Stimulated activated CD8-positive, alpha-beta memory T cell treated with anti-CD3 and anti-CD28 coated beads, Interleukin-2, amount 100 ng/mL, for 1 hour (primary cell): ENCODE data around the gene ASB10.

ENCODE experiments used
- DNase-seq, 2 donors: peaks; one replicate each; pipeline ENCODE4 v3.0.0-alpha.2; 2020; ENCODE audit warnings: low read depth in 2 of 2

Gene ASB10

GRCh38 chr7:151210087-151210854 is 23.2 kb upstream of the ASB10 start, which contains the start of gene H2BK1:
Gene H2BK1, minus strand, starts transcription at chr7:151210488. Its CDS starts 170 bp downstream, at chr7:151210318.
- no peak for DNase-seq

GRCh38 chr7:151209588-151209987 is 22.5 kb upstream of the ASB10 start:
- DNase-seq: no peak

DNA sequence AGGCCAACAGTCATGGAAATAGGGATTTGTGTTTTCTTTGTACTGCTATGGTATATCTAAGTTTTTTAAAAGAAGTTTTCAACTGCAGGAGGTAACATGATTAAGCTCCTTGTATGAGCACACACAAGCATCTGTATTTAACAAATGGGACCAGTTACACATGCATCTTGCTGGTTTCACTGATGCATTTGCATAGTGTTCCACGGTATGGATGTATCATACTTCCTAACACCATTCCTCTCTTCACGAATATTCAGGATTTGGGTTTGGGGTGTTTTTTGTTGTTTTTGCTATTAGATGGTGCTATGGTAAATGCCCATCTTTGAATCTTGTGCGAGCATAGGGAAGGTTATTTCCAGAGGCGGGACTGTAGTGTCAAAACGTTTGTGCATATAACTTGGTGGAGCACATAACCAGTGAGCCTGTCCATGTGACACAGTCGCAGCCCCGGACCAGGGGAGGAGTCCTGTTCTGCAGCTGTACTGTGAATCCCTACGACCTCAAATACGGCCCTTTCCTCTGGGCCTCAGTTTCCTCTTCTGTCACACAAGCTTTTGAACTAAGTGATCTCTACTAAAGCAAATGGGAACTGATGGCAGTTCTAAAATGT is 21.3 kb upstream of the ASB10 start:
- DNase-seq: no peak

GRCh38 chr7:151207804-151208203 is 20.8 kb upstream of the ASB10 start:
- DNase-seq: no peak

DNA sequence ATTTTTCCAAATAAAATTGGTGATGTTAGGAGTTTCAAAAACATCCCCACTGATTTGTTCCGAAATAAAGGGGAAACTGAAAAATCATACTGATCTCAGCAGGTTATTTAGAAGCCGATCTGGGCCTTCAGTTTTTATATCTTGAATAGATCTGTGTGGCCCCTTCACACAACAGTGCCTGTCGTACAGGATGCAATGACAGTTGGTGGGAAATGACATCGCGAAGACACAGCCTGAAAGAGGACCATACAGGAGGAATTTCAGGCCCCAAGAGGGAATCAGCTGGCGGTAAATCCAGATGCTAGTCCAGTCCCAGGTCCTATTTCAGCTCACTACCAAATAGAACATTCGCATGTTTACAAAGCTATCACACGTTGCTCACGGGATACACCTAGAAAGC is 20.3 kb upstream of the ASB10 start:
- no peak for DNase-seq

GRCh38 chr7:151206914-151207313 is 19.9 kb upstream of the ASB10 start:
- no peak for DNase-seq

GRCh38 chr7:151205730-151206129 is 18.7 kb upstream of the ASB10 start:
- no peak for DNase-seq

GRCh38 chr7:151204383-151205032 is 17.5 kb upstream of the ASB10 start:
- no peak for DNase-seq

- DNase-seq: no peak
Observed at GRCh38 chr7:151202836-151203235, 15.8 kb upstream of the ASB10 start.

DNA sequence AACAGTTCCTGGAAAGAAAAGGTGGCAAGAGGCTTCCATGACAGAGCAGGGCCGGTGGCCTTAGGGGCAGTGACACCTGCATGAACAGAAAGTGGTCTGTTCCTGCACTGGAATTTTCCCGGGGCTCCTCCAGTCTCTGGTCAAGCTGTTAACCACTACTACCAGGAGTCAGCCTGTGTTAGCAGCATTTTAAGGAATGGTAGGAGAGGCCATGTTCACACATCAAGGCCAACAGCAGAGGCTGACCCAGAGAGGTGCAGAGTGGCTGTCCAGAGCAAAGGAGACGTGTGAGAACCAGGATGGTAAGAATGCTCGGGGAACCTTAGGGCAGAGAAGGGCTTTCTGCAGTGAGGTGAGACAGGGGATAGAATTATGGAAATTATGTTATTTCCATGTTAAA is 14.7 kb upstream of the ASB10 start:
- DNase-seq: no peak

DNA sequence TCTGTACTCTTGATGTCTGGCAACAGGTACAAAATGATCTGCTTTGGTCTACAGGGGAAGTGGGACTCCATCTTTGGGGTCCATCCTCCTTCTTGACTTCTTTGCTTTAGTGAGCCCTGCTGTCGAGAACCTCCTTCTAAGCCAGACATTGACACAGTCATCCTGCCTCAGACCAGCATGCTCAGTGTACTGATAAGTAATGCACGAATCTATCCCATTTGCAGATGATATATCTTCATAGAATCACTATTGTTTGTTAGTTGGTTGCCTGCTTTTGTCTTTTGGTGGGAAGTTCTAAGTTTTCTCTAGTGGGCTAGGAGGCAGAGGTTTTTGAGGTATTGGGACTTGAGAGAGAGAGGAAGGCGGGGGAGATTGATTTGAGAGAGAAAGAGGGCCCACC is 14.3 kb upstream of the ASB10 start:
- DNase-seq: no peak

GRCh38 chr7:151198945-151199848 is 12.1 kb upstream of the ASB10 start:
- no peak for DNase-seq

DNA sequence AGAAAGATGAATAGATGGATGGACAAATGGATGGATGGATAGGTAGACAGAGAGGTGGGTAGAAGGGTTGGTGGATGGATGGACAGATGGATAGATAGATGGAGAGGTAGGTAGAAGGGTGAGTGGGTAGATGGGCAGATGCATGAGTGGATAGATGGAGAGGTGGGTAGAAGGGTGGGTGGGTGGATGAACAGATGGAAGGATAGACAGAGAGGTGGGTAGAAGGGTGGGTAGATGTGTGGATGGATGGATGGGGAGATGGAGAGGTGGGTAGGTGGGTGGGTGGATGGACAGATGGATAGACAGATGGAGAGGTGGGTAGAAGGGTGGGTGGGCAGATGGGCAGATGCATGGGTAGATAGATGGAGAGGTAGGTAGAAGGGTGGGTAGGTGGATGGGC is 10.9 kb upstream of the ASB10 start:
- no peak for DNase-seq

- no peak for DNase-seq
Observed at GRCh38 chr7:151195616-151196450, 8.8 kb upstream of the ASB10 start.

GRCh38 chr7:151194188-151194587 is 7.1 kb upstream of the ASB10 start:
- DNase-seq: no peak

- no peak for DNase-seq
Observed at GRCh38 chr7:151193203-151193978, 6.3 kb upstream of the ASB10 start.

GRCh38 chr7:151192002-151192539 is 5.0 kb upstream of the ASB10 start:
- DNase-seq: no peak

DNA sequence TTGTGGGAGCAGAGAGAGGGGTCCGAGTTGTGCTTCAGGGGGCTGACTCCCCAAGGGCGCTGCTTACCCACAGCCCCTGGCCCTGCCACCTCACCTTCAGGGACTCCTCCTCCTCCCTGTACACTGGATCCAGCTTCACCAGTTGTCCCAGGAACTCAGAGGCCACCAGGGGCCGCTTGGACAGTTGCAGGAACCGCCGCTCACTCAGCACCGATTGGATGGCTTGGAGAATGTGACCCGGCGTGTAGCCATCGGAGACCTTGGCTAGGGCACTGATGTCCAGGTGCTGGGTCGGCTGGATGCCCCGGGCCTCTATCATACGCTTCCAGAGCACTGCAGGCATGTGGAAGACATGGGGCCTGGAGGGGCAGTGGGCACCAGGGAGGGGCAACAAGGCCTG is 4.5 kb upstream of the ASB10 start:
- no peak for DNase-seq

GRCh38 chr7:151189038-151189437 is 2.0 kb upstream of the ASB10 start:
- no peak for DNase-seq

- no peak for DNase-seq
Observed at GRCh38 chr7:151188252-151188542, 1.1 kb upstream of the ASB10 start.
